Adrenal gland (tissue), 12 donors: ENCODE measurements around the gene PRX. TPM values are rescaled to one million over a fixed set of nuclear protein-coding genes. Genes with fewer than 3 reads are reported as not detected.
"Not testable (repeated sequence)": the region's sequence is repeated elsewhere in the genome, so short reads cannot be mapped to it uniquely, and the experiment has no call there.

ENCODE experiments used
- DNase-seq, 7 donors: peaks; one replicate each; pipeline ENCODE4 v3.0.0-alpha.2; 2019 to 2020
- H3K27ac ChIP-seq, 5 donors: fragments of 200-600 bp; sonication (generic) in 4 of 5; 1 replicate in 3 of 5; 2 replicates in 2 of 5; pipeline versions ENCODE4 v1.5.1 to v1.8.0; 2016 to 2020; ENCODE audit warnings: mild to moderate bottlenecking in 1 of 5
- H3K27me3 ChIP-seq: fragments of 200-600 bp; 2 replicates; pipeline ENCODE4 v1.8.0; 2021
- H3K36me3 ChIP-seq, 2 donors: fragments of 200-600 bp; replicated peaks in 1 of 2; 1 replicate in 1 of 2; 2 replicates in 1 of 2; pipeline versions ENCODE4 v1.5.1 to v1.8.0; 2018 to 2022
- H3K4me1 ChIP-seq, 2 donors: fragments of 200-600 bp; replicated peaks in 1 of 2; 1 replicate in 1 of 2; 2 replicates in 1 of 2; pipeline versions ENCODE4 v1.5.1 to v1.8.0; 2018 to 2021
- H3K4me3 ChIP-seq, 4 donors: fragments of 200-600 bp; sonication (generic) in 3 of 4; one replicate each; pipeline ENCODE4 v1.5.1; 2016 to 2018
- H3K9me3 ChIP-seq, 3 donors: fragments of 200-600 bp; sonication (generic) in 1 of 3; replicated peaks in 1 of 3; 1 replicate in 2 of 3; 2 replicates in 1 of 3; pipeline versions ENCODE4 v1.5.1 to v1.8.0; 2016 to 2021
- POLR2A ChIP-seq, 2 donors: fragments of 450-650 bp; IDR thresholded peaks; one replicate each; pipeline ENCODE4 v1.6.1; 2017; ENCODE audit warnings: antibody characterized with exemption in 2 of 2, mild to moderate bottlenecking in 2 of 2, moderate library complexity in 1 of 2
- WGBS, 4 donors: extraction: QIAGEN DNeasy Blood & Tissue Kit in 2 of 4; methylation state at CpG; one replicate each; pipeline versions ENCODE4 v1.1.5 to v1.1.7; 2013 to 2017; 5-methylcytosine and 5-hydroxymethylcytosine counted together
- intact Hi-C, 2 donors: fragments of 100-400 bp; cut with DNase I; formaldehyde crosslinking; loops; one replicate each; pipeline versions ENCODE4 v1.14.1 to v1.15.0; 2022 to 2023
- polyA plus RNA-seq, 3 donors: library from polyadenylated mRNA; stranded (reverse); fragments of 200-250 nt in 2 of 3; fragments of 350-450 nt in 1 of 3; fragmentation: Illumina TruSeq in 1 of 3; extraction: RNeasy Lipid Tissue Mini Kit (QIAGEN cat#74804) in 1 of 3; gene quantifications; one replicate each; pipeline ENCODE4 v1.2.3, GENCODE V29; 2013 to 2014
- total RNA-seq, 9 donors: library from RNA; depleted of rRNA in 4 of 9; stranded (reverse); fragments of >200 nt in 4 of 9; fragments of 120-200 nt in 1 of 9; fragmentation: NEBNext Ultra II Directional in 1 of 9; extraction: Animal tissue kit (Norgen Biotek cat#: 25700) in 1 of 9; gene quantifications; one replicate each; pipeline versions ENCODE4 v1.1.0 to v1.2.4, GENCODE V29; 2013 to 2023
- TF ChIP-seq, protein P1 (sequence below), 6 experiments: fragments of 450-650 bp in 4 of 6; fragments of 200-600 bp in 2 of 6; sonication (generic) in 1 of 6; IDR thresholded peaks; 1 replicate in 5 of 6; 2 replicates in 1 of 6; pipeline versions ENCODE4 v1.5.1 to v1.8.0; 2016 to 2021; ENCODE audit warnings: antibody characterized with exemption in 6 of 6, mild to moderate bottlenecking in 2 of 6, moderate library complexity in 1 of 6
- donor health status: healthy with polysubstance abuse.
- donor health status: Bipolar disorder and iron deficiency.
- donor health status: DM: yes; HTN: yes; CAD: no.
- donor health status: DM: no; HTN: no; CAD: no.
- donor health status: DM: no; HTN: no; CAD: no.
- donor health status: DM: yes; HTN: yes; CAD: no.

PRX gene
- total and polyA plus RNA-seq, 12 donors = 3.2 to 12.8 (median 7.7) TPM

DNA sequence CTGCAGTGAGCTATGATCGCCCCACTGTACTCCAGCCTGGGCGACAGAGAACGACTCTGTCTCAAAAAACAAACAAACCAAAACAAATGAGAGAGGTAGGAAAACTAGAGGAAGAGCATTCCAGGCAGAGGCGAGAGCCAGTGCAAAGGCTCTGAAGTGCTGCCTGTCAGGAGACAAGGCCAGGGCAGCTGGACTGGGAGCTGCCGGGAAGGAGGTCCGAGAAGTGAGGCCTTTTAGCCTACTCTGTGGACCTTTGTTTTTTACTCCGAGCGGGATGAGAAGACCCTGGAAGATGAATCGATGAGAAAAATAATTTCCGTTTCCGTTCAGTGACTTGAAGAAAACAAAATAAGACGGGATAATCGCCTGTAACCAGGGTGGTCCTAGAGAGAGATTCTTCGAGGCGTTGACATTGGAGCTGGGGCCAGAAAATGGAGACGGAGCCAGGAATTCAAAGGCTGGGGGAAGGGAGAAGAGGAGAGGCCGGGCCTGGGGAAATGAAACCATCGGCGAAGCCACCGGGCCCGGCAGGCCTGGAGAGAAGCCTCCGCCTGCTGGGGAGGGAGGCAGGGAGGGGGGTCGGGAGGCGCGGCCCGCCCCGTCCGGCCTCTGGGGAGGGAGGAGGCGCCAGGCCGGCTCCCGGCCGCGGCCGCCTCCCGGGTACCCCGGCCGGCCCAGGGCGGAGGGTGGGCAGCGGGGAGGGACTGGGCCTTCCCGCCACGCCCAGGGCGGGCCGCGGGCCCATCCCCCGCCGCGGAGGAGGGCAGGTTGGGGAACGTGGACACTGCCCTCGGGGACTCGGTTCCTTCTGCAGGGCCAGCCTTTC, 20.4 kb upstream of the PRX start:
- 1 to 3% (median 1%) methylated on average over 21 to 50 of the region's 50 CpGs for WGBS, 4 donors
- intact Hi-C loops = no loop called here
- DNase-seq = peak; percentile 91 to 94 (median 93)

DNA sequence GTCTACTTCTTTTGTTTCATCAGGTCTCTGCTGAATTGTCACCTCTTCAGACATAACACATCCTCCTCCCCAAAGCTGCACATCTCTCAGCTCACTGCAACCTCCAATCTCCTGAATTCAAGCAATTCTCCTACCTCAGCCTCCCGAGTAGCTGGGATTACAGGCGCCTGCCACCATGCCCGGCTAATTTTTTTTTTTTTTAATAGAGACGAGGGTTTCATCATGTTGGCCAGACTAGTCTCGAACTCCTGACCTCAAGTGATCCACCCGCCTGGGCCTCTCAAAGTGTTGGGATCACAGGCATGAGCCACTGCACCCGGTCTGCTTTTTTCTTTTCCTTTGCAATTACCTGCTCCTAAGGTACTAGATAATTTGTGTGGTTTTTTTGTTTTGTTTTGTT, 19.6 kb upstream of the PRX start:
- H3K36me3 ChIP-seq, intact Hi-C loops, H3K27me3 ChIP-seq, DNase-seq, H3K9me3 ChIP-seq: not testable (repeated sequence)
- Histone ChIP-seq H3K4me1 (peaks cover 18 to 29% of the 10 kb centered on the region in 2 donors), H3K4me3 (peak overlapping the region in 1 of 4 donors; percentile 53), H3K27ac (peak overlapping the region; percentile 91 to 99 (median 93))
- 26 to 40% (median 32%) methylated on average over 7 of the region's 7 CpGs for WGBS, 4 donors

More for the DNA sequence above, 20.4 kb upstream of the PRX start:
- Histone ChIP-seq H3K4me1 (peaks cover 18 to 29% of the 10 kb centered on the region in 2 donors), H3K27ac (peak overlapping the region; percentile 91 to 99 (median 93)), H3K27me3 (no peaks in the 10 kb centered on the region), H3K9me3 (no peaks in the 10 kb centered on the region), H3K36me3 (no peaks in the 10 kb centered on the region), H3K4me3 (peak overlapping the region in 3 of 4 donors; percentile 11 to 53 (median 49))
- peak; percentile 21 to 61 for TF ChIP-seq POLR2A (IDR thresholded peaks at IDR 0.05)
- TF ChIP-seq, protein P1, sequence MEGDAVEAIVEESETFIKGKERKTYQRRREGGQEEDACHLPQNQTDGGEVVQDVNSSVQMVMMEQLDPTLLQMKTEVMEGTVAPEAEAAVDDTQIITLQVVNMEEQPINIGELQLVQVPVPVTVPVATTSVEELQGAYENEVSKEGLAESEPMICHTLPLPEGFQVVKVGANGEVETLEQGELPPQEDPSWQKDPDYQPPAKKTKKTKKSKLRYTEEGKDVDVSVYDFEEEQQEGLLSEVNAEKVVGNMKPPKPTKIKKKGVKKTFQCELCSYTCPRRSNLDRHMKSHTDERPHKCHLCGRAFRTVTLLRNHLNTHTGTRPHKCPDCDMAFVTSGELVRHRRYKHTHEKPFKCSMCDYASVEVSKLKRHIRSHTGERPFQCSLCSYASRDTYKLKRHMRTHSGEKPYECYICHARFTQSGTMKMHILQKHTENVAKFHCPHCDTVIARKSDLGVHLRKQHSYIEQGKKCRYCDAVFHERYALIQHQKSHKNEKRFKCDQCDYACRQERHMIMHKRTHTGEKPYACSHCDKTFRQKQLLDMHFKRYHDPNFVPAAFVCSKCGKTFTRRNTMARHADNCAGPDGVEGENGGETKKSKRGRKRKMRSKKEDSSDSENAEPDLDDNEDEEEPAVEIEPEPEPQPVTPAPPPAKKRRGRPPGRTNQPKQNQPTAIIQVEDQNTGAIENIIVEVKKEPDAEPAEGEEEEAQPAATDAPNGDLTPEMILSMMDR (IDR thresholded peaks at IDR 0.05) = no peak

- intact Hi-C loops = no loop called here
- H3K36me3 ChIP-seq = no peaks in the 10 kb centered on the region
- H3K27ac ChIP-seq = peak overlapping the region in 1 of 5 donors; percentile 91
- H3K27me3 ChIP-seq = no peaks in the 10 kb centered on the region
- WGBS, 4 donors = 85 to 93% (median 86%) methylated on average over 3 of the region's 3 CpGs
- TF ChIP-seq, protein P1 (IDR thresholded peaks at IDR 0.05) = no peak
- TF ChIP-seq POLR2A (IDR thresholded peaks at IDR 0.05) = no peak
- DNase-seq = no peak
- H3K4me3 ChIP-seq = no peak overlapping the region
- peaks cover 18 to 29% of the 10 kb centered on the region in 2 donors for H3K4me1 ChIP-seq
- H3K9me3 ChIP-seq = no peaks in the 10 kb centered on the region
Measured at GRCh38 chr19:40431698-40432097, 18.5 kb upstream of the PRX start.

- DNase-seq, intact Hi-C loops, H3K27me3 ChIP-seq, H3K9me3 ChIP-seq, H3K27ac ChIP-seq, H3K4me3 ChIP-seq, H3K36me3 ChIP-seq: not testable (repeated sequence)
- WGBS, 4 donors = 82 to 94% (median 93%) methylated on average over 6 to 10 of the region's 10 CpGs
- H3K4me1 ChIP-seq = peaks cover 18 to 33% of the 10 kb centered on the region in 2 donors
Measured at GRCh38 chr19:40430242-40430641, 17.1 kb upstream of the PRX start.

GRCh38 chr19:40428197-40428596, 15.0 kb upstream of the PRX start:
- H3K27me3 ChIP-seq, H3K27ac ChIP-seq, H3K4me3 ChIP-seq, H3K9me3 ChIP-seq, H3K36me3 ChIP-seq, DNase-seq, intact Hi-C loops: not testable (repeated sequence)
- peaks cover 13 to 37% of the 10 kb centered on the region in 2 donors for H3K4me1 ChIP-seq
- 90 to 95% (median 92%) methylated on average over 7 of the region's 7 CpGs for WGBS, 4 donors
